HepG2 (cell line): ENCODE data around the gene TOR4A. TPM values are rescaled to one million over a fixed set of nuclear protein-coding genes. Genes with fewer than 3 reads are reported as not detected.

Experiments used
- AGO1 ChIP-seq: fragments of 200-400 bp; formaldehyde crosslinking; IDR thresholded peaks from 2 replicates; pipeline ENCODE4 v1.6.1; 2017; ENCODE audit warnings: mild to moderate bottlenecking, low read depth, low read length, moderate library complexity; ENCODE audit not compliant: poor library complexity, severe bottlenecking
- ATAD3A ChIP-seq: sonication (generic); formaldehyde crosslinking; IDR thresholded peaks from 2 replicates; pipeline ENCODE4 v1.4.0; 2020; ENCODE audit warnings: missing genetic modification reagents
- CHD2 ChIP-seq: IDR thresholded peaks from 2 replicates; pipeline ENCODE4 v1.6.1; 2011; ENCODE audit warnings: low read depth, low read length, improper control_type of control experiment
- EHMT2 ChIP-seq: fragments of 200-600 bp; sonication (generic); IDR thresholded peaks from 2 replicates; pipeline ENCODE4 v1.7.0; 2017; ENCODE audit warnings: antibody characterized with exemption, low read depth, low read length, borderline replicate concordance
- HIVEP1 ChIP-seq: sonication (generic); formaldehyde crosslinking; IDR thresholded peaks from 2 replicates; pipeline ENCODE4 v1.4.0; 2020; ENCODE audit warnings: mild to moderate bottlenecking, missing genetic modification reagents
- HOXA7 ChIP-seq: sonication (generic); formaldehyde crosslinking; IDR thresholded peaks from 2 replicates; pipeline ENCODE4 v1.8.1; 2022; ENCODE audit warnings: mild to moderate bottlenecking, missing genetic modification reagents, moderate library complexity
- ISL2 ChIP-seq: sonication (generic); formaldehyde crosslinking; IDR thresholded peaks from 2 replicates; pipeline ENCODE4 v1.5.0; 2020; ENCODE audit warnings: missing genetic modification reagents
- MAFF ChIP-seq: IDR thresholded peaks from 2 replicates; pipeline ENCODE4 v1.6.1; 2011; ENCODE audit warnings: low read depth, low read length, improper control_type of control experiment
- MTF1 ChIP-seq: sonication (generic); formaldehyde crosslinking; IDR thresholded peaks from 2 replicates; pipeline ENCODE4 v1.5.0; 2020; ENCODE audit warnings: missing genetic modification reagents
- NFYC ChIP-seq: IDR thresholded peaks from 2 replicates; pipeline ENCODE4 v1.6.1; 2016; ENCODE audit warnings: missing genetic modification reagents, missing compliant biosample characterization
- PAWR ChIP-seq: sonication (generic); formaldehyde crosslinking; IDR thresholded peaks from 2 replicates; pipeline ENCODE4 v1.4.0; 2020; ENCODE audit warnings: missing genetic modification reagents, mild to moderate bottlenecking, borderline replicate concordance
- PHF8 ChIP-seq: sonication (generic); formaldehyde crosslinking; IDR thresholded peaks from 2 replicates; pipeline ENCODE4 v1.5.0; 2020; ENCODE audit warnings: missing genetic modification reagents
- RBM22 ChIP-seq: fragments of 200-400 bp; formaldehyde crosslinking; optimal IDR thresholded peaks from 2 replicates; pipeline ENCODE3; 2017; ENCODE audit warnings: mild to moderate bottlenecking, low read length, moderate library complexity
- RFXAP ChIP-seq: sonication (generic); formaldehyde crosslinking; IDR thresholded peaks from 2 replicates; pipeline ENCODE4 v1.4.0; 2020; ENCODE audit warnings: missing genetic modification reagents, borderline replicate concordance
- RORA ChIP-seq: sonication (generic); formaldehyde crosslinking; IDR thresholded peaks from 2 replicates; pipeline ENCODE4 v1.5.0; 2020; ENCODE audit warnings: mild to moderate bottlenecking, missing genetic modification reagents, moderate library complexity
- RXRB ChIP-seq: IDR thresholded peaks from 2 replicates; pipeline ENCODE4 v1.6.1; 2016; ENCODE audit warnings: borderline replicate concordance, missing genetic modification reagents, missing compliant biosample characterization
- SIN3B ChIP-seq: fragments of 150-350 bp; IDR thresholded peaks from 2 replicates; pipeline ENCODE4 v1.6.1; 2014; ENCODE audit warnings: low read length
- SP5 ChIP-seq: IDR thresholded peaks from 2 replicates; pipeline ENCODE4 v1.6.1; 2016; ENCODE audit warnings: low read depth, borderline replicate concordance
- SRY ChIP-seq: sonication (generic); formaldehyde crosslinking; IDR thresholded peaks from 2 replicates; pipeline ENCODE4 v1.8.0; 2022; ENCODE audit warnings: mild to moderate bottlenecking, missing genetic modification reagents
- ZBTB7B ChIP-seq: sonication (generic); formaldehyde crosslinking; IDR thresholded peaks from 2 replicates; pipeline ENCODE4 v1.4.0; 2020; ENCODE audit warnings: missing genetic modification reagents
- ZFP91 ChIP-seq: sonication (generic); formaldehyde crosslinking; IDR thresholded peaks from 2 replicates; pipeline ENCODE4 v1.9.0; 2022; ENCODE audit warnings: missing genetic modification reagents, mild to moderate bottlenecking, borderline replicate concordance
- ZNF263 ChIP-seq: sonication (generic); formaldehyde crosslinking; IDR thresholded peaks from 2 replicates; pipeline ENCODE4 v1.4.0; 2020; ENCODE audit warnings: missing genetic modification reagents
- ZNF546 ChIP-seq: sonication (generic); formaldehyde crosslinking; conservative IDR thresholded peaks from 2 replicates; pipeline ENCODE4 v1.8.1; 2023; ENCODE audit warnings: mild to moderate bottlenecking, missing genetic modification reagents
- ZNF570 ChIP-seq: sonication (generic); formaldehyde crosslinking; IDR thresholded peaks from 2 replicates; pipeline ENCODE4 v1.4.0; 2020; ENCODE audit warnings: mild to moderate bottlenecking, missing genetic modification reagents, borderline replicate concordance
- ZNF574 ChIP-seq: sonication (generic); formaldehyde crosslinking; IDR thresholded peaks from 2 replicates; pipeline ENCODE4 v1.4.0; 2020; ENCODE audit warnings: missing genetic modification reagents
- polyA plus RNA-seq, 8 experiments: library from polyadenylated mRNA; depleted of rRNA in 3 of 8; stranded (reverse) in 7 of 8; unstranded in 1 of 8; fragments of >200 nt; fragmentation: Illumina TruSeq in 4 of 8; extraction: Trizol in 4 of 8; gene quantifications; 2 replicates each; pipeline versions ENCODE4 v1.2.1 to v1.2.3, GENCODE V29; 2011 to 2016; ENCODE audit warnings: low read depth in 4 of 8, missing spikeins in 1 of 8, mixed read lengths in 1 of 8; ENCODE audit not compliant: insufficient read depth in 1 of 8
- total RNA-seq, 5 experiments: library from RNA; depleted of rRNA; stranded (reverse); fragments of >200 nt; fragmentation: Illumina TruSeq; extraction: Trizol; gene quantifications; 2 replicates each; pipeline ENCODE4 v1.2.3, GENCODE V29; 2016; ENCODE audit warnings: low read depth in 1 of 5
- TF ChIP-seq, protein P1 (sequence below): sonication (generic); formaldehyde crosslinking; IDR thresholded peaks from 2 replicates; pipeline ENCODE4 v1.4.0; 2020; ENCODE audit warnings: missing genetic modification reagents, borderline replicate concordance

TOR4A gene
- total and polyA plus RNA-seq, 2 of the 13 experiments (the other 11 are each of a cell fraction or from before 2014, with no cell fraction given), result 11.1 to 14.2 TPM

DNA sequence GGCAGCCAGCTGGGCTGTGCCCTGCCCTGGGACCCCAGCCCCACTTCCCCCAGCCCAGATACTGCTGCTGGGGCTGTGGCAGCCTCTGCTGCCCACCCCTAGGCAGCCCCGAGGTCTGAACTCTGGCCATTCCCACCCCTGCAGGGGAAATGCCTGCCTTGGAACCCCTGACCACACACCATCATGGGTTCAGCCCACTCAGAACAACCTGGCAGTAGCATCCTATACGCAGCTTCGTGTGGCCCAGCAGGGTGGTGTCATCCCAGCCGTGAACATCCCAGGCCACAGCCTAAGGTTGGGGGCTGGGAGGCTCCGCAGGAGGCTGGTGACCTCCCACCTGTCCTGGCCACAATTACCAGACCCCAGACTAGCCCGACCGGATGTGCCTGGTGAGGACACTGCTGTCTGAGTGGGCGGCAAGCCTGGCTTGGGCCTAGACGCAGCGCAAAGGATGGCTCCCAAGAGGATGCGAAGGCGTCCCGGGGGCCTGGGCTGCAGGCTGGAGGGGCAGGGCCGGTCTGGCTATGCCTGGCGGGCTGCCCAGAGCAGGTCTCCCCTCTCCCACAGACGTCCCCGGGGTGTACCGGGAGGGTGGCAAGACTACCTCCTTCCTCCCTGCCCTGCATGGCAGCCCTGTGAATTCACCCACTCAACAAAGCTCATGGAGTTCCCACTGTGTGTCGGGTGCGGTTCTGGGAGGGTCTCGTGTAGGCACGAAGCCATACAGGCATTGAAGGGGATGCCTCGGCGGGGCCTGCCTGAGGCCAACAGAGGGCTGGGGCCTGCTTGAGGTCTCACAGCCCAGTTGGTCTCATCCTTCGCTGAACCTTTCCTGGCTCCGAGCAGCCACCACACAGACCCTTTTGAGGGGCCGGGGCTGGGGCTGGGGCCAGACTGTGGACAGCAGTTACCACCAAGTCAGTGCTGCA lies 48.3 kb upstream of the TOR4A start (continued):
- TF ChIP-seq PHF8, result no peak; the same call in 1 of the 2 replicates
- TF ChIP-seq RBM22, result peak; percentile 10
- no peak for TF ChIP-seq ZFP91 (CRISPR knock-in tag)
- TF ChIP-seq MTF1, result no peak
- TF ChIP-seq RXRB, result no peak
- 0 out of 2 replicates have a peak, but pooled peaks have one; percentile 24 for TF ChIP-seq ZNF263 (CRISPR knock-in tag)
- no peak for TF ChIP-seq EHMT2
- no peak for TF ChIP-seq SP5 (CRISPR knock-in tag)
- TF ChIP-seq ZNF546 (CRISPR knock-in tag), result peak; percentile 60; the same call in 1 of the 2 replicates
- TF ChIP-seq SIN3B, result no peak
- TF ChIP-seq, protein P1, sequence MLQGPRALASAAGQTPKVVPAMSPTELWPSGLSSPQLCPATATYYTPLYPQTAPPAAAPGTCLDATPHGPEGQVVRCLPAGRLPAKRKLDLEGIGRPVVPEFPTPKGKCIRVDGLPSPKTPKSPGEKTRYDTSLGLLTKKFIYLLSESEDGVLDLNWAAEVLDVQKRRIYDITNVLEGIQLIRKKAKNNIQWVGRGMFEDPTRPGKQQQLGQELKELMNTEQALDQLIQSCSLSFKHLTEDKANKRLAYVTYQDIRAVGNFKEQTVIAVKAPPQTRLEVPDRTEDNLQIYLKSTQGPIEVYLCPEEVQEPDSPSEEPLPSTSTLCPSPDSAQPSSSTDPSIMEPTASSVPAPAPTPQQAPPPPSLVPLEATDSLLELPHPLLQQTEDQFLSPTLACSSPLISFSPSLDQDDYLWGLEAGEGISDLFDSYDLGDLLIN (CRISPR knock-in tag), result no peak; the same call in 1 of the 2 replicates
- no peak for TF ChIP-seq NFYC (CRISPR knock-in tag)
- peak; percentile 93 for TF ChIP-seq AGO1
- no peak for TF ChIP-seq RORA (CRISPR knock-in tag)
- peak; percentile 57; the same call in 1 of the 2 replicates for TF ChIP-seq ZBTB7B (CRISPR knock-in tag)
- TF ChIP-seq CHD2, result no peak
- TF ChIP-seq ISL2 (CRISPR knock-in tag), result no peak
- TF ChIP-seq ZNF570 (CRISPR knock-in tag), result no peak
- TF ChIP-seq HOXA7, result no peak
- TF ChIP-seq MAFF, result no peak
- TF ChIP-seq ZNF574, result no peak
- TF ChIP-seq RFXAP, result peak; percentile 44; the same call in 1 of the 2 replicates
- TF ChIP-seq SRY (CRISPR knock-in tag), result no peak; the same call in 1 of the 2 replicates
- TF ChIP-seq ATAD3A (CRISPR knock-in tag), result no peak
- peak; percentile 52; the same call in 1 of the 2 replicates for TF ChIP-seq HIVEP1 (CRISPR knock-in tag)
- TF ChIP-seq PAWR (CRISPR knock-in tag), result no peak
